Liver (tissue), 9 donors: ENCODE results near the gene RESF1. TPM values are rescaled to one million over a fixed set of nuclear protein-coding genes. Genes with fewer than 3 reads are reported as not detected.

Experiments used
- DNase-seq: peaks from one replicate; pipeline ENCODE4 v3.0.0-alpha.2; 2017; ENCODE audit warnings: low spot score
- H3K27ac ChIP-seq, 2 donors: one replicate each; pipeline ENCODE4 v1.7.0; 2013; ENCODE audit warnings: inconsistent platforms in 2 of 2, low read length in 2 of 2, control low read depth in 1 of 2, low read depth in 1 of 2, mild to moderate bottlenecking in 1 of 2
- H3K27me3 ChIP-seq, 4 donors: one replicate each; pipeline versions ENCODE4 v1.6.1 to v1.7.0; 2013; ENCODE audit warnings: low read length in 3 of 4, inconsistent platforms in 1 of 4, mild to moderate bottlenecking in 1 of 4, moderate library complexity in 1 of 4; ENCODE audit not compliant: control insufficient read depth in 4 of 4, insufficient read depth in 4 of 4
- H3K36me3 ChIP-seq, 4 donors: one replicate each; pipeline versions ENCODE4 v1.6.1 to v1.7.0; 2013; ENCODE audit warnings: low read length in 3 of 4, mild to moderate bottlenecking in 3 of 4, low read depth in 1 of 4, moderate library complexity in 1 of 4; ENCODE audit not compliant: control insufficient read depth in 4 of 4, insufficient read depth in 3 of 4
- H3K4me1 ChIP-seq, 4 donors: one replicate each; pipeline versions ENCODE4 v1.6.1 to v1.7.0; 2013; ENCODE audit warnings: low read length in 3 of 4, mild to moderate bottlenecking in 3 of 4, moderate library complexity in 1 of 4; ENCODE audit not compliant: control insufficient read depth in 4 of 4, insufficient read depth in 4 of 4
- H3K4me3 ChIP-seq, 3 donors: one replicate each; pipeline versions ENCODE4 v1.6.1 to v1.7.0; 2013; ENCODE audit warnings: low read length in 3 of 3, control low read depth in 1 of 3, low read depth in 1 of 3, mild to moderate bottlenecking in 1 of 3
- H3K9ac ChIP-seq, 2 donors: one replicate each; pipeline ENCODE4 v1.7.0; 2013; ENCODE audit warnings: low read length in 2 of 2, mild to moderate bottlenecking in 2 of 2, moderate library complexity in 2 of 2, control low read depth in 1 of 2, low read depth in 1 of 2
- H3K9me3 ChIP-seq, 4 donors: one replicate each; pipeline versions ENCODE4 v1.6.1 to v1.7.0; 2013; ENCODE audit warnings: low read length in 3 of 4; ENCODE audit not compliant: control insufficient read depth in 4 of 4
- ATF3 ChIP-seq: IDR thresholded peaks from 2 replicates; pipeline ENCODE4 v1.6.1; 2016; ENCODE audit warnings: antibody characterized with exemption
- CTCF ChIP-seq: fragments of 150-350 bp; IDR thresholded peaks from 2 replicates; pipeline ENCODE4 v1.5.1; 2017; ENCODE audit warnings: improper control_type of control experiment, low read depth, low read length; ENCODE audit not compliant: missing input control
- EGR1 ChIP-seq, 2 donors: IDR thresholded peaks; 2 replicates each; pipeline ENCODE4 v1.6.1; 2016 to 2018; ENCODE audit warnings: antibody characterized with exemption in 2 of 2, low read depth in 2 of 2
- FOXA1 ChIP-seq: IDR thresholded peaks from 2 replicates; pipeline ENCODE4 v1.6.1; 2016; ENCODE audit warnings: antibody characterized with exemption
- FOXA2 ChIP-seq: IDR thresholded peaks from 2 replicates; pipeline ENCODE4 v1.6.1; 2016; ENCODE audit warnings: antibody characterized with exemption
- GABPA ChIP-seq, 2 donors: IDR thresholded peaks in 1 of 2; conservative IDR thresholded peaks in 1 of 2; 2 replicates each; pipeline ENCODE4 v1.6.1; 2016; ENCODE audit warnings: antibody characterized with exemption in 2 of 2, mild to moderate bottlenecking in 1 of 2, moderate library complexity in 1 of 2
- HNF4A ChIP-seq, 2 donors: conservative IDR thresholded peaks; 2 replicates each; pipeline ENCODE4 v1.6.1; 2016; ENCODE audit warnings: antibody characterized with exemption in 2 of 2, mild to moderate bottlenecking in 2 of 2
- HNF4G ChIP-seq: IDR thresholded peaks from 2 replicates; pipeline ENCODE4 v1.6.1; 2016; ENCODE audit warnings: antibody characterized with exemption
- JUND ChIP-seq, 2 donors: IDR thresholded peaks; 2 replicates each; pipeline ENCODE4 v1.6.1; 2016; ENCODE audit warnings: antibody characterized with exemption in 2 of 2
- MAX ChIP-seq: IDR thresholded peaks from 2 replicates; pipeline ENCODE4 v1.6.1; 2016; ENCODE audit warnings: antibody characterized with exemption
- NR2F2 ChIP-seq: IDR thresholded peaks from 2 replicates; pipeline ENCODE4 v1.6.1; 2016; ENCODE audit warnings: antibody characterized with exemption
- RAD21 ChIP-seq, 2 donors: IDR thresholded peaks; 2 replicates each; pipeline ENCODE4 v1.6.1; 2016; ENCODE audit warnings: antibody characterized with exemption in 2 of 2, mild to moderate bottlenecking in 2 of 2
- REST ChIP-seq: IDR thresholded peaks from 2 replicates; pipeline ENCODE4 v1.6.1; 2016; ENCODE audit warnings: antibody characterized with exemption, mild to moderate bottlenecking
- RXRA ChIP-seq, 2 donors: IDR thresholded peaks; 2 replicates each; pipeline ENCODE4 v1.6.1; 2017 to 2018; ENCODE audit warnings: antibody characterized with exemption in 2 of 2, mild to moderate bottlenecking in 1 of 2
- SP1 ChIP-seq: IDR thresholded peaks from 2 replicates; pipeline ENCODE4 v1.6.1; 2018; ENCODE audit warnings: antibody characterized with exemption, mild to moderate bottlenecking
- TAF1 ChIP-seq: conservative IDR thresholded peaks from 2 replicates; pipeline ENCODE4 v1.6.1; 2016; ENCODE audit warnings: antibody characterized with exemption, mild to moderate bottlenecking
- YY1 ChIP-seq: IDR thresholded peaks from 2 replicates; pipeline ENCODE4 v1.6.1; 2016; ENCODE audit warnings: antibody characterized with exemption, mild to moderate bottlenecking
- ZBTB33 ChIP-seq: IDR thresholded peaks from 2 replicates; pipeline ENCODE4 v1.6.1; 2016; ENCODE audit warnings: antibody characterized with exemption
- WGBS: extraction: QIAGEN DNeasy Blood & Tissue Kit; methylation state at CpG from one replicate; pipeline ENCODE4 v1.1.7; 2013; 5-methylcytosine and 5-hydroxymethylcytosine counted together
- polyA plus RNA-seq, 2 donors: library from polyadenylated mRNA; stranded (reverse) in 1 of 2; unstranded in 1 of 2; fragments of 200-250 nt in 1 of 2; fragments of >200 nt in 1 of 2; fragmentation: Nextera tagmentation in 1 of 2; extraction: Ambion mirVana in 1 of 2; gene quantifications; one replicate each; pipeline versions ENCODE4 v1.2.1 to v1.2.3, GENCODE V29; 2013 to 2015
- total RNA-seq, 2 donors: library from RNA; depleted of rRNA; stranded (reverse); fragments of >200 nt; gene quantifications; one replicate each; pipeline ENCODE4 v1.2.3, GENCODE V29; 2014
- donor health status: healthy.
- donor health status: healthy.
- donor health status: healthy.
- donor health status: healthy.
- donor health status: healthy.

RESF1 gene
- total and polyA plus RNA-seq, 4 donors, result 19.5 to 69.7 (median 37.2) TPM

- H3K27ac ChIP-seq, result no peak overlapping the region
Measured at GRCh38 chr12:31951008-31951407, 8.2 kb upstream of the RESF1 start.

More at GRCh38 chr12:31951008-31951407, 8.2 kb upstream of the RESF1 start:
- H3K9me3 ChIP-seq, result peaks cover 0 to 6% (median 2%) of the 10 kb centered on the region in 4 donors
- WGBS, result 79% methylated on average over 4 of the region's 4 CpGs
- no peak for DNase-seq
- TF ChIP-seq JUND (IDR thresholded peaks at IDR 0.05) (no peak), TAF1 (no peak), NR2F2 (no peak), HNF4A (conservative IDR thresholded peaks at IDR 0.05) (no peak), RAD21 (IDR thresholded peaks at IDR 0.05) (no peak), FOXA1 (no peak), REST (no peak), ATF3 (no peak), YY1 (no peak), CTCF (no peak), FOXA2 (no peak), SP1 (no peak), EGR1 (IDR thresholded peaks at IDR 0.05; ENCODE audit: low read depth in 2 of 2) (no peak), HNF4G (no peak), RXRA (IDR thresholded peaks at IDR 0.05) (no peak), MAX (no peak), ZBTB33 (no peak), GABPA (IDR thresholded peaks at IDR 0.05 in 1 of 2, conservative IDR thresholded peaks at IDR 0.05 in 1 of 2) (no peak)
- H3K27me3 ChIP-seq, result no peaks in the 10 kb centered on the region
- no peak overlapping the region for H3K9ac ChIP-seq
- no peaks in the 10 kb centered on the region for H3K36me3 ChIP-seq
- peaks cover 0 to 5% (median 0%) of the 10 kb centered on the region in 4 donors for H3K4me1 ChIP-seq
- H3K4me3 ChIP-seq, result no peak overlapping the region
